Putamen (tissue), 1 donor: ENCODE results near the gene PHF19.

Source experiments
- DNase-seq: peaks from one replicate; pipeline ENCODE4 v3.0.0-alpha.2; 2016; ENCODE audit warnings: low spot score

PHF19 gene

GRCh38 chr9:120853198-120853597 is 23.8 kb downstream of the PHF19 start:
- DNase-seq = no peak

GRCh38 chr9:120852240-120853010 is 24.6 kb downstream of the PHF19 start:
- DNase-seq = no peak

- DNase-seq = no peak
These were observed 25.5 kb downstream of the PHF19 start for GRCh38 chr9:120851449-120851848.

- no peak for DNase-seq
These were observed 26.7 kb downstream of the PHF19 start for GRCh38 chr9:120850315-120850714.

GRCh38 chr9:120846906-120847305 is 30.1 kb downstream of the PHF19 start:
- no peak for DNase-seq

GRCh38 chr9:120846251-120846889 is 30.6 kb downstream of the PHF19 start:
- no peak for DNase-seq

- DNase-seq = no peak
These were observed 31.7 kb downstream of the PHF19 start for GRCh38 chr9:120845255-120845654.

GRCh38 chr9:120842685-120843485 is 34.1 kb downstream of the PHF19 start, which contains the start of gene PSMD5:
PSMD5 (minus strand) TSS chr9:120842922; CDS start chr9:120842909, 13 bp downstream.
- peak; percentile 90 for DNase-seq

GRCh38 chr9:120841930-120842684 is 34.9 kb downstream of the PHF19 start:
- DNase-seq = no peak

GRCh38 chr9:120839146-120839545 is 37.8 kb downstream of the PHF19 start:
- DNase-seq = no peak

GRCh38 chr9:120837921-120838320 is 39.1 kb downstream of the PHF19 start:
- DNase-seq = no peak

- no peak for DNase-seq
These were observed 43.7 kb downstream of the PHF19 start for GRCh38 chr9:120833325-120833724.

GRCh38 chr9:120832807-120833206 is 44.2 kb downstream of the PHF19 start:
- no peak for DNase-seq

GRCh38 chr9:120830865-120831264 is 46.1 kb downstream of the PHF19 start:
- DNase-seq = no peak

GRCh38 chr9:120830151-120830550 is 46.8 kb downstream of the PHF19 start:
- DNase-seq = no peak

GRCh38 chr9:120829650-120830049 is 47.3 kb downstream of the PHF19 start:
- no peak for DNase-seq

GRCh38 chr9:120820095-120820494 is 56.9 kb downstream of the PHF19 start:
- DNase-seq = no peak

- no peak for DNase-seq
These were observed 58.4 kb downstream of the PHF19 start for GRCh38 chr9:120818595-120818994.

- DNase-seq = no peak
These were observed 61.9 kb downstream of the PHF19 start for GRCh38 chr9:120815075-120815474.

GRCh38 chr9:120808931-120809330 is 68.1 kb downstream of the PHF19 start:
- no peak for DNase-seq

- DNase-seq = no peak
These were observed 69.2 kb downstream of the PHF19 start for GRCh38 chr9:120807607-120808379.
